CD4-positive, alpha-beta T cell (primary cell): ENCODE measurements around the gene SCIMP. TPM values are rescaled to one million over a fixed set of nuclear protein-coding genes. Genes with fewer than 3 reads are reported as not detected.

Experiments
- ATAC-seq: fragments of 200-7000 bp; cut with Tn5 transposase; one replicate; pipeline ENCODE4 v1.10.0; 2022; ENCODE audit warnings: mild to moderate bottlenecking; ENCODE audit not compliant: poor library complexity
- CTCF ChIA-PET: fragments of 350-600 bp; sonication (Branson Sonifier 250); formaldehyde crosslinking; loops from one replicate; lab custom pipeline; 2021; ENCODE audit warnings: antibody characterized with exemption, inconsistent platforms; lab: Charles Lee
- POLR2A ChIA-PET: fragments of 350-600 bp; sonication (Branson Sonifier 250); formaldehyde crosslinking; loops from one replicate; lab custom pipeline; 2021; ENCODE audit warnings: antibody characterized with exemption, inconsistent platforms; lab: Charles Lee
- DNase-seq, 14 experiments: peaks; one replicate each; pipeline ENCODE4 v3.0.0-alpha.2; 2013 to 2020; ENCODE audit warnings: mixed read lengths in 2 of 14
- H3K27ac ChIP-seq, 2 donors: one replicate each; pipeline versions ENCODE4 v1.5.1 to v1.7.0; 2013; ENCODE audit warnings: low read length in 2 of 2, low read depth in 1 of 2, mild to moderate bottlenecking in 1 of 2
- H3K27me3 ChIP-seq, 2 experiments: 1 replicate in 1 of 2; 2 replicates in 1 of 2; pipeline versions ENCODE4 v1.6.1 to v1.7.0; 2013; ENCODE audit warnings: low read length in 2 of 2, control low read depth in 1 of 2, mild to moderate bottlenecking in 1 of 2, moderate library complexity in 1 of 2; ENCODE audit not compliant: insufficient read depth in 2 of 2, control insufficient read depth in 1 of 2
- H3K36me3 ChIP-seq: one replicate; pipeline ENCODE4 v1.6.1; 2013; ENCODE audit warnings: low read length, control low read depth; ENCODE audit not compliant: insufficient read depth
- H3K4me1 ChIP-seq: one replicate; pipeline ENCODE4 v1.6.1; 2013; ENCODE audit warnings: low read length, control low read depth; ENCODE audit not compliant: insufficient read depth
- H3K4me3 ChIP-seq: one replicate; pipeline ENCODE4 v1.5.1; 2013; ENCODE audit warnings: mild to moderate bottlenecking, low read length, moderate library complexity
- H3K9me3 ChIP-seq, 2 experiments: 1 replicate in 1 of 2; 2 replicates in 1 of 2; pipeline versions ENCODE4 v1.6.1 to v1.7.0; 2013; ENCODE audit warnings: low read length in 2 of 2, mild to moderate bottlenecking in 2 of 2, control low read depth in 1 of 2, moderate library complexity in 1 of 2; ENCODE audit not compliant: control insufficient read depth in 1 of 2, insufficient read depth in 1 of 2
- H3K27ac Mint-ChIP-seq: one replicate; pipeline ENCODE4 v1.8.0; 2020; ENCODE audit warnings: mixed read lengths
- H3K27me3 Mint-ChIP-seq: one replicate; pipeline ENCODE4 v1.8.0; 2021; ENCODE audit warnings: mixed read lengths
- H3K36me3 Mint-ChIP-seq: one replicate; pipeline ENCODE4 v1.8.0; 2021; ENCODE audit warnings: low read depth, mixed read lengths
- H3K4me1 Mint-ChIP-seq: one replicate; pipeline ENCODE4 v1.8.0; 2021; ENCODE audit warnings: low read depth, mixed read lengths
- H3K4me3 Mint-ChIP-seq: one replicate; pipeline ENCODE4 v1.8.0; 2020; ENCODE audit warnings: mild to moderate bottlenecking, mixed read lengths
- H3K9me3 Mint-ChIP-seq: one replicate; pipeline ENCODE4 v1.8.0; 2020; ENCODE audit warnings: mixed read lengths
- intact Hi-C, 2 experiments: fragments of 100-400 bp; cut with DNase I in 1 of 2; cut with micrococcal nuclease in 1 of 2; formaldehyde crosslinking; loops; one replicate each; pipeline versions ENCODE4 v1.15.1 to v1.9.0; 2023 to 2025; cut with DNase I, micrococcal nuclease
- total RNA-seq, 174 experiments: library from RNA in 2 of 174; stranded (reverse) in 2 of 174; gene quantifications; one replicate each; pipeline ENCODE4 v1.2.3 and lab custom pipeline; 2021 to 2026
- TF ChIP-seq, protein P1 (sequence below): fragments of 200-600 bp; IDR thresholded peaks from one replicate; pipeline ENCODE4 v1.8.0; 2022; ENCODE audit warnings: antibody characterized with exemption, mild to moderate bottlenecking

Gene SCIMP
- total RNA-seq, 2 experiments from 2014 or later = 0.31 to 0.47 TPM

DNA sequence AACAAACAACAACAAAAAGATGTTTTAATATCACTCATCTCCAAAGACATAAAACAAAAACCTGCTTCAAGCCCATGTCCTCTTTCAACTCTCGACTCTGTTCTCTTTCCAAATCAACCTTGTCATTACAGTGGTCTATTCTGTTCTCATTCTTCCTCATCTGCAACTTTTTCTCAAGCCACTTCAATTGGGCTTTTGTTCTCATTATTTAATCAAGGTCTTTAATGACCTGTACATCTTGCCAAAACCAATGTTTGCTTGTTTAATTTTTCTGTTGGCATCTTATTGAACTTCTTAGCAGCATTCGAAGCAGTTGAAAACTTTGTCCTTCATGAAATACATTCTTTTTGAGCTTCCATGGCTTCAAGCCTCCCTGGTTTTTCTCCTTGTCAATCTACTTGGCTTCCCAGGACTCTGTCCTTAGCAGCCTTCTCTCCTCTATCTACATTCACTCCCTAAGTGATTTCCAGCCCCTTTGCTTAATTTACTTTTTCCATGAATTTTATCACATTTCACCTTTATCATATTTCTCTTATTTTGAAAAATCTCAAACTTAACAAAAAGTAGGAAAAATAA lies 27.8 kb upstream of the SCIMP start:
- TF ChIP-seq, protein P1, sequence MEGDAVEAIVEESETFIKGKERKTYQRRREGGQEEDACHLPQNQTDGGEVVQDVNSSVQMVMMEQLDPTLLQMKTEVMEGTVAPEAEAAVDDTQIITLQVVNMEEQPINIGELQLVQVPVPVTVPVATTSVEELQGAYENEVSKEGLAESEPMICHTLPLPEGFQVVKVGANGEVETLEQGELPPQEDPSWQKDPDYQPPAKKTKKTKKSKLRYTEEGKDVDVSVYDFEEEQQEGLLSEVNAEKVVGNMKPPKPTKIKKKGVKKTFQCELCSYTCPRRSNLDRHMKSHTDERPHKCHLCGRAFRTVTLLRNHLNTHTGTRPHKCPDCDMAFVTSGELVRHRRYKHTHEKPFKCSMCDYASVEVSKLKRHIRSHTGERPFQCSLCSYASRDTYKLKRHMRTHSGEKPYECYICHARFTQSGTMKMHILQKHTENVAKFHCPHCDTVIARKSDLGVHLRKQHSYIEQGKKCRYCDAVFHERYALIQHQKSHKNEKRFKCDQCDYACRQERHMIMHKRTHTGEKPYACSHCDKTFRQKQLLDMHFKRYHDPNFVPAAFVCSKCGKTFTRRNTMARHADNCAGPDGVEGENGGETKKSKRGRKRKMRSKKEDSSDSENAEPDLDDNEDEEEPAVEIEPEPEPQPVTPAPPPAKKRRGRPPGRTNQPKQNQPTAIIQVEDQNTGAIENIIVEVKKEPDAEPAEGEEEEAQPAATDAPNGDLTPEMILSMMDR = no peak
- no peak for ATAC-seq
- Histone ChIP-seq H3K4me3 (no peak overlapping the region), H3K36me3 (no peaks in the 10 kb centered on the region), H3K9me3 (no peaks in the 10 kb centered on the region), H3K4me1 (no peaks in the 10 kb centered on the region), H3K27ac (no peak overlapping the region), H3K27me3 (no peaks in the 10 kb centered on the region)
- DNase-seq = no peak
- ChIA-PET CTCF (no interaction called here), POLR2A (interaction anchor here (0.6 kb wide), 1 partner anchor 150 kb away, joined by 3 read pairs; no protein-coding TSS in a partner anchor)
- Mint-ChIP-seq H3K4me3 (no peak overlapping the region), H3K9me3 (no peaks in the 10 kb centered on the region), H3K27me3 (no peaks in the 10 kb centered on the region), H3K4me1 (no peaks in the 10 kb centered on the region), H3K36me3 (no peaks in the 10 kb centered on the region), H3K27ac (no peak overlapping the region)
- intact Hi-C loops = no loop called here

DNA sequence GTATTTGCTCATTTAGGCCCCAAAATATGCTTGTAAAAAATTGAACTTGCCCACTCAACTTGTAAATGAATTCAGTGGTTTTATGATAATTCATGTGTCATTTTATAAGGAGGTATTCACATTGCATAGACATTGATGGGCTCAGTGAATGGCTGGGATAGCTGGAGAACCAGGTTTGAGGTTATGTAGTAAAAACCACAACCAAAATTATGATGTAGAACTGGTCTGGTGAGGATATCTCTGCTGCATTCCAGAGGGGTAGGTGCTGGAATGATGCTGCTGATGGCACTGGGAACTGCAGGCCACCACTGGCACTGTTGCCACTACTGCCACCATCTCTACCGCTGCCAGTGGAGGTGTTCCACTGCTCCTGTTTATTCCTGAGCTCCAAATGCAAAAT lies 25.9 kb upstream of the SCIMP start:
- H3K9me3 Mint-ChIP-seq = no peaks in the 10 kb centered on the region
- no peak for ATAC-seq
- TF ChIP-seq, protein P1 = no peak
- no peaks in the 10 kb centered on the region for H3K36me3 Mint-ChIP-seq
- H3K27me3 Mint-ChIP-seq = no peaks in the 10 kb centered on the region
- intact Hi-C loops = no loop called here
- H3K9me3 ChIP-seq = no peaks in the 10 kb centered on the region
- H3K4me1 ChIP-seq = no peaks in the 10 kb centered on the region
- POLR2A ChIA-PET = no interaction called here
- DNase-seq = no peak
- no peak overlapping the region for H3K4me3 Mint-ChIP-seq
- no peaks in the 10 kb centered on the region for H3K36me3 ChIP-seq
- CTCF ChIA-PET = no interaction called here
- no peaks in the 10 kb centered on the region for H3K27me3 ChIP-seq
- H3K27ac Mint-ChIP-seq = no peak overlapping the region
- H3K4me1 Mint-ChIP-seq = no peaks in the 10 kb centered on the region
- no peak overlapping the region for H3K4me3 ChIP-seq
- H3K27ac ChIP-seq = no peak overlapping the region

DNA sequence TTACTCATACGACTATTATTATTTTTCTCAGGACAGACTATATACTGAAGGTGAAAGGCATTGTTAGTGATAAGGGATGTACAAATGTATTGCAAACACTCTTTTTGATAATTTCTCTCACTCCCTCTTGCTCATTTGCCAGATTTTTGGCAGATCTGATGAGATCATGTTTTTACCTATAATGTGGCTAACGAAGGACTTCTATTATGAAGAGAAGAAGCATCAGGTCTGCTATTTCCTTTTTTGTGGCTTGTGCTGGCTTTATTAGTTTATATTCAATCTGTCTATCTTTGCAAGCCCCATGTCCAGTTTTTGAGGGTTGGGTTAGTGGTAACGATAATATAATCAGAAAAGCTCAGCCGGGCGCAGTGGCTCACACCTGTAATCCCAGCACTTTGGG lies 22.5 kb upstream of the SCIMP start:
- ChIA-PET CTCF (no interaction called here), POLR2A (no interaction called here)
- Mint-ChIP-seq H3K4me1 (peaks cover 8% of the 10 kb centered on the region), H3K36me3 (no peaks in the 10 kb centered on the region), H3K27me3 (no peaks in the 10 kb centered on the region), H3K9me3 (no peaks in the 10 kb centered on the region), H3K4me3 (no peak overlapping the region), H3K27ac (no peak overlapping the region)
- intact Hi-C loops = no loop called here
- ATAC-seq (no peak), DNase-seq (no peak)
- Histone ChIP-seq H3K4me1 (peaks cover 8% of the 10 kb centered on the region), H3K9me3 (no peaks in the 10 kb centered on the region), H3K27me3 (no peaks in the 10 kb centered on the region), H3K27ac (no peak overlapping the region), H3K36me3 (no peaks in the 10 kb centered on the region), H3K4me3 (no peak overlapping the region)
- TF ChIP-seq, protein P1 = no peak
